ENCODE measurements around the gene NLK. TPM values are rescaled to one million over a fixed set of nuclear protein-coding genes. Genes with fewer than 3 reads are reported as not detected.

NLK gene
- total RNA-seq, 1 donor from 2014 or later = 30.6 TPM

- Histone ChIP-seq H3K4me2 (ENCODE audit: low read length) (no peak overlapping the region), H4K20me1 (ENCODE audit: insufficient read depth, low read length) (peaks cover 64% of the 10 kb centered on the region), H3K27ac (ENCODE audit: low read depth, low read length) (no peak overlapping the region), H2AFZ (ENCODE audit: low read depth, low read length) (no peak overlapping the region), H3K27me3 (ENCODE audit: insufficient read depth, low read length) (no peaks in the 10 kb centered on the region), H3K4me3 (ENCODE audit: insufficient read depth, low read depth, low read length) (no peak overlapping the region), H3K79me2 (ENCODE audit: insufficient read depth, low read length) (peaks cover 93% of the 10 kb centered on the region), H3K9me3 (ENCODE audit: insufficient read depth, low read depth, low read length) (no peaks in the 10 kb centered on the region), H3K9ac (ENCODE audit: low read length) (no peak overlapping the region), H3K4me1 (ENCODE audit: insufficient read depth, low read length) (no peaks in the 10 kb centered on the region), H3K36me3 (ENCODE audit: insufficient read depth, low read length) (no peaks in the 10 kb centered on the region)
- Mint-ChIP-seq H3K4me3 (ENCODE audit: unreplicated experiment) (no peak overlapping the region), H3K4me1 (ENCODE audit: low read depth, unreplicated experiment) (peaks cover 3% of the 10 kb centered on the region), H3K9me3 (ENCODE audit: unreplicated experiment) (peaks cover 1% of the 10 kb centered on the region), H3K36me3 (ENCODE audit: low read depth, unreplicated experiment) (peaks cover 5% of the 10 kb centered on the region), H3K27ac (ENCODE audit: unreplicated experiment) (no peak overlapping the region), H3K27me3 (ENCODE audit: low read depth, unreplicated experiment) (no peaks in the 10 kb centered on the region)
- TF ChIP-seq CTCF (IDR thresholded peaks at IDR 0.05; ENCODE audit: insufficient read depth, low read depth, low read length) = no peak
- no peak for FAIRE-seq
- DNase-seq (ENCODE audit: low read depth) = no peak
Measured at GRCh38 chr17:28071179-28071578, 28.7 kb downstream of the NLK start.

GRCh38 chr17:28071891-28072606, 29.6 kb downstream of the NLK start:
- FAIRE-seq = no peak

More at GRCh38 chr17:28071891-28072606, 29.6 kb downstream of the NLK start:
- H3K4me2 ChIP-seq (ENCODE audit: low read length) = no peak overlapping the region
- no peaks in the 10 kb centered on the region for H3K27me3 ChIP-seq (ENCODE audit: insufficient read depth, low read length)
- H3K79me2 ChIP-seq (ENCODE audit: insufficient read depth, low read length) = peaks cover 93% of the 10 kb centered on the region
- H3K4me3 Mint-ChIP-seq (ENCODE audit: unreplicated experiment) = no peak overlapping the region
- no peak overlapping the region for H3K4me3 ChIP-seq (ENCODE audit: insufficient read depth, low read depth, low read length)
- H2AFZ ChIP-seq (ENCODE audit: low read depth, low read length) = no peak overlapping the region
- no peak overlapping the region for H3K9ac ChIP-seq (ENCODE audit: low read length)
- H3K9me3 Mint-ChIP-seq (ENCODE audit: unreplicated experiment) = peaks cover 1% of the 10 kb centered on the region
- H3K36me3 Mint-ChIP-seq (ENCODE audit: low read depth, unreplicated experiment) = peaks cover 5% of the 10 kb centered on the region
- no peak overlapping the region for H3K27ac ChIP-seq (ENCODE audit: low read depth, low read length)
- H3K9me3 ChIP-seq (ENCODE audit: insufficient read depth, low read depth, low read length) = no peaks in the 10 kb centered on the region
- H4K20me1 ChIP-seq (ENCODE audit: insufficient read depth, low read length) = peaks cover 67% of the 10 kb centered on the region
- H3K27me3 Mint-ChIP-seq (ENCODE audit: low read depth, unreplicated experiment) = no peaks in the 10 kb centered on the region
- peak; percentile 22 for DNase-seq (ENCODE audit: low read depth)
- no peaks in the 10 kb centered on the region for H3K4me1 ChIP-seq (ENCODE audit: insufficient read depth, low read length)
- peaks cover 2% of the 10 kb centered on the region for H3K4me1 Mint-ChIP-seq (ENCODE audit: low read depth, unreplicated experiment)
- no peak for TF ChIP-seq EZH2 (IDR thresholded peaks at IDR 0.05; ENCODE audit: insufficient read depth, low read length)
- TF ChIP-seq CTCF (IDR thresholded peaks at IDR 0.05; ENCODE audit: insufficient read depth, low read depth, low read length) = no peak
- H3K36me3 ChIP-seq (ENCODE audit: insufficient read depth, low read length) = no peaks in the 10 kb centered on the region
- no peak overlapping the region for H3K27ac Mint-ChIP-seq (ENCODE audit: unreplicated experiment)

Data from astrocyte (in vitro differentiated cells and primary cell).